Vagina (tissue), 2 donors: ENCODE data around the gene EZR.

ENCODE experiments used
- CTCF ChIP-seq, 3 experiments: fragments of 450-650 bp in 2 of 3; fragments of 200-600 bp in 1 of 3; sonication (generic) in 1 of 3; IDR thresholded peaks; one replicate each; pipeline ENCODE4 v1.5.1; 2017 to 2019; ENCODE audit warnings: antibody characterized with exemption in 3 of 3, mild to moderate bottlenecking in 2 of 3, moderate library complexity in 2 of 3
- POLR2A ChIP-seq, 2 donors: fragments of 450-650 bp; IDR thresholded peaks; one replicate each; pipeline ENCODE4 v1.6.1; 2017; ENCODE audit warnings: antibody characterized with exemption in 2 of 2, mild to moderate bottlenecking in 2 of 2, moderate library complexity in 2 of 2

GRCh38 chr6:158735009-158735408 is 84.2 kb downstream of the EZR start:
- TF ChIP-seq CTCF (IDR thresholded peaks at IDR 0.05) (no peak), POLR2A (IDR thresholded peaks at IDR 0.05) (no peak)
